Peyer's patch (tissue), 4 donors: ENCODE data around the gene TSPAN18. TPM values are rescaled to one million over a fixed set of nuclear protein-coding genes. Genes with fewer than 3 reads are reported as not detected.

ENCODE experiments used
- DNase-seq, 3 donors: peaks; one replicate each; pipeline ENCODE4 v3.0.0-alpha.2; 2017 to 2019
- H3K27ac ChIP-seq, 4 donors: fragments of 200-600 bp; sonication (generic); one replicate each; pipeline ENCODE4 v1.5.1; 2016 to 2019
- H3K27me3 ChIP-seq, 2 donors: fragments of 200-600 bp; sonication (generic); one replicate each; pipeline ENCODE4 v1.5.1; 2019
- H3K36me3 ChIP-seq, 3 donors: fragments of 200-600 bp; sonication (generic); one replicate each; pipeline ENCODE4 v1.5.1; 2016 to 2019
- H3K4me1 ChIP-seq, 4 donors: fragments of 200-600 bp; sonication (generic); one replicate each; pipeline ENCODE4 v1.5.1; 2016 to 2019
- H3K4me3 ChIP-seq, 4 donors: fragments of 200-600 bp; sonication (generic); 1 replicate in 3 of 4; 2 replicates in 1 of 4; pipeline ENCODE4 v1.5.1; 2016 to 2019; ENCODE audit warnings: mild to moderate bottlenecking in 1 of 4
- H3K9me3 ChIP-seq, 4 donors: fragments of 200-600 bp; sonication (generic); one replicate each; pipeline ENCODE4 v1.5.1; 2016 to 2019; ENCODE audit warnings: mild to moderate bottlenecking in 1 of 4
- CTCF ChIP-seq, 6 experiments: fragments of 450-650 bp in 4 of 6; fragments of 200-600 bp in 2 of 6; sonication (generic) in 1 of 6; IDR thresholded peaks; one replicate each; pipeline ENCODE4 v1.5.1; 2017 to 2019; ENCODE audit warnings: antibody characterized with exemption in 6 of 6, mild to moderate bottlenecking in 3 of 6, moderate library complexity in 1 of 6
- POLR2A ChIP-seq, 2 donors: fragments of 450-650 bp; IDR thresholded peaks; one replicate each; pipeline ENCODE4 v1.5.1; 2017; ENCODE audit warnings: antibody characterized with exemption in 2 of 2, mild to moderate bottlenecking in 2 of 2, moderate library complexity in 2 of 2
- total RNA-seq, 4 donors: library from RNA; depleted of rRNA; stranded (reverse); fragments of >200 nt; gene quantifications; one replicate each; pipeline ENCODE4 v1.1.0, GENCODE V29; 2016

TSPAN18 gene
- total RNA-seq, 4 donors from 2014 or later: 1.1 to 19.8 (median 3.1) TPM

- H3K36me3 ChIP-seq: no peaks in the 10 kb centered on the region
- H3K27me3 ChIP-seq: no peaks in the 10 kb centered on the region
- H3K4me1 ChIP-seq: peaks cover 0 to 44% (median 1%) of the 10 kb centered on the region in 4 donors
- DNase-seq: peak in 2 of 3 donors; percentile 59 to 65
- no peaks in the 10 kb centered on the region for H3K9me3 ChIP-seq
- H3K27ac ChIP-seq: peak overlapping the region in 2 of 4 donors; percentile 70 to 81
- H3K4me3 ChIP-seq: no peak overlapping the region
- TF ChIP-seq POLR2A (IDR thresholded peaks at IDR 0.05) (no peak), CTCF (IDR thresholded peaks at IDR 0.05) (peak in 3 of 6 experiments; percentile 14 to 26 (median 17))
These were observed 250.8 kb downstream of the TSPAN18 start for GRCh38 chr11:44977493-44977984.

- Histone ChIP-seq H3K36me3 (no peaks in the 10 kb centered on the region), H3K9me3 (no peaks in the 10 kb centered on the region), H3K4me3 (no peak overlapping the region), H3K27me3 (no peaks in the 10 kb centered on the region), H3K4me1 (peaks cover 0 to 44% (median 1%) of the 10 kb centered on the region in 4 donors), H3K27ac (peak overlapping the region in 3 of 4 donors; percentile 32 to 81 (median 70))
- no peak for TF ChIP-seq CTCF (IDR thresholded peaks at IDR 0.05)
- no peak for TF ChIP-seq POLR2A (IDR thresholded peaks at IDR 0.05)
- DNase-seq: no peak
These were observed 251.7 kb downstream of the TSPAN18 start for GRCh38 chr11:44978274-44978960.

- Histone ChIP-seq H3K27ac (peak overlapping the region in 3 of 4 donors; percentile 45 to 81 (median 70)), H3K27me3 (no peaks in the 10 kb centered on the region), H3K36me3 (no peaks in the 10 kb centered on the region), H3K9me3 (no peaks in the 10 kb centered on the region), H3K4me1 (peaks cover 0 to 44% (median 1%) of the 10 kb centered on the region in 4 donors), H3K4me3 (no peak overlapping the region)
- peak in 2 of 3 donors; percentile 66 to 69 for DNase-seq
- TF ChIP-seq POLR2A (IDR thresholded peaks at IDR 0.05): peak; percentile 12 to 14
- TF ChIP-seq CTCF (IDR thresholded peaks at IDR 0.05): no peak
These were observed 252.2 kb downstream of the TSPAN18 start for GRCh38 chr11:44978961-44979331.

- H3K9me3 ChIP-seq: no peaks in the 10 kb centered on the region
- H3K4me1 ChIP-seq: peaks cover 0 to 44% (median 1%) of the 10 kb centered on the region in 4 donors
- no peaks in the 10 kb centered on the region for H3K27me3 ChIP-seq
- no peak overlapping the region for H3K4me3 ChIP-seq
- H3K27ac ChIP-seq: peak overlapping the region in 3 of 4 donors; percentile 45 to 81 (median 70)
- TF ChIP-seq POLR2A (IDR thresholded peaks at IDR 0.05): no peak
- no peak for TF ChIP-seq CTCF (IDR thresholded peaks at IDR 0.05)
- no peaks in the 10 kb centered on the region for H3K36me3 ChIP-seq
- peak in 2 of 3 donors; percentile 71 to 74 for DNase-seq
These were observed 253.0 kb downstream of the TSPAN18 start for GRCh38 chr11:44979543-44980399.

GRCh38 chr11:44980533-44981427, 254.0 kb downstream of the TSPAN18 start:
- no peak overlapping the region for H3K4me3 ChIP-seq
- no peaks in the 10 kb centered on the region for H3K36me3 ChIP-seq
- peak overlapping the region in 2 of 4 donors; percentile 22 to 81 for H3K27ac ChIP-seq
- TF ChIP-seq CTCF (IDR thresholded peaks at IDR 0.05): no peak
- TF ChIP-seq POLR2A (IDR thresholded peaks at IDR 0.05): no peak
- no peaks in the 10 kb centered on the region for H3K27me3 ChIP-seq
- peaks cover 0 to 44% (median 1%) of the 10 kb centered on the region in 4 donors for H3K4me1 ChIP-seq
- peak in 1 of 3 donors; percentile 46 for DNase-seq
- no peaks in the 10 kb centered on the region for H3K9me3 ChIP-seq
